Gastroesophageal sphincter (tissue), 3 donors: ENCODE data around the gene POMC.

Source experiments
- POLR2AphosphoS5 ChIP-seq: sonication (generic); formaldehyde crosslinking; IDR thresholded peaks from one replicate; pipeline ENCODE4 v1.6.1; 2017; ENCODE audit warnings: antibody characterized with exemption
- TF ChIP-seq, protein P1 (sequence below), 4 experiments: fragments of 200-600 bp in 2 of 4; fragments of 450-650 bp in 2 of 4; sonication (generic) in 1 of 4; IDR thresholded peaks; one replicate each; pipeline ENCODE4 v1.5.1; 2017 to 2019; ENCODE audit warnings: antibody characterized with exemption in 4 of 4, mild to moderate bottlenecking in 2 of 4, moderate library complexity in 2 of 4

DNA sequence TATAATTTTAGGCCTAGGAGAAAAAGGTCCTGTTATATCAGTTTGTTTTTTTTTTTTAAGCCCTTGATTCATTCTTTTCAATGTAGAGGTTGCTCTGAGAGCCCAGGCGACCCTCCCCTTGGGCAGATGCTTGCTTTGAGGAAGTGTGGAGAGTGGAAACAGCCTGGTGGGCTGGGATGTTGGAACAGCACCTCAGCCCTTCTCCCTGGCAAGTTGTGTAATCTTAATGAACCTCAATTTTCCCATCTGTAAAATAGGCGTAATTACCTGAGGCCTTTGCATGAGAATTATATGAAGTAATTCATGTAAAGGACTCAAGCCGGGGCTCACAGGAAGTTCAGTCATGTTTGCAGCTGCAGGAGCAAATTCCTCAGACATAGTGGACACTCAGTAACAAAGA lies 49.7 kb upstream of the POMC start:
- TF ChIP-seq, protein P1, sequence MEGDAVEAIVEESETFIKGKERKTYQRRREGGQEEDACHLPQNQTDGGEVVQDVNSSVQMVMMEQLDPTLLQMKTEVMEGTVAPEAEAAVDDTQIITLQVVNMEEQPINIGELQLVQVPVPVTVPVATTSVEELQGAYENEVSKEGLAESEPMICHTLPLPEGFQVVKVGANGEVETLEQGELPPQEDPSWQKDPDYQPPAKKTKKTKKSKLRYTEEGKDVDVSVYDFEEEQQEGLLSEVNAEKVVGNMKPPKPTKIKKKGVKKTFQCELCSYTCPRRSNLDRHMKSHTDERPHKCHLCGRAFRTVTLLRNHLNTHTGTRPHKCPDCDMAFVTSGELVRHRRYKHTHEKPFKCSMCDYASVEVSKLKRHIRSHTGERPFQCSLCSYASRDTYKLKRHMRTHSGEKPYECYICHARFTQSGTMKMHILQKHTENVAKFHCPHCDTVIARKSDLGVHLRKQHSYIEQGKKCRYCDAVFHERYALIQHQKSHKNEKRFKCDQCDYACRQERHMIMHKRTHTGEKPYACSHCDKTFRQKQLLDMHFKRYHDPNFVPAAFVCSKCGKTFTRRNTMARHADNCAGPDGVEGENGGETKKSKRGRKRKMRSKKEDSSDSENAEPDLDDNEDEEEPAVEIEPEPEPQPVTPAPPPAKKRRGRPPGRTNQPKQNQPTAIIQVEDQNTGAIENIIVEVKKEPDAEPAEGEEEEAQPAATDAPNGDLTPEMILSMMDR (IDR thresholded peaks at IDR 0.05) = no peak
- TF ChIP-seq POLR2AphosphoS5 = no peak
